Large intestine (tissue), 3 donors: ENCODE data around the gene MSH4. TPM values are rescaled to one million over a fixed set of nuclear protein-coding genes. Genes with fewer than 3 reads are reported as not detected.
"Not testable (repeated sequence)": the region's sequence is repeated elsewhere in the genome, so short reads cannot be mapped to it uniquely, and the experiment has no call there.

Experiments
- DNase-seq, 2 donors: peaks; one replicate each; pipeline versions ENCODE4 v3.0.0 to v3.0.0-alpha.2; 2013
- H3K27ac ChIP-seq: one replicate; pipeline ENCODE4 v1.5.1; 2013; ENCODE audit warnings: low read length
- H3K27me3 ChIP-seq: 2 replicates; pipeline ENCODE4 v1.6.1; 2013; ENCODE audit warnings: low read length; ENCODE audit not compliant: control insufficient read depth, insufficient read depth
- H3K36me3 ChIP-seq: 2 replicates; pipeline ENCODE4 v1.6.1; 2013; ENCODE audit warnings: low read length; ENCODE audit not compliant: control insufficient read depth, insufficient read depth
- H3K4me1 ChIP-seq: one replicate; pipeline ENCODE4 v1.6.1; 2013; ENCODE audit warnings: low read length; ENCODE audit not compliant: control insufficient read depth, insufficient read depth
- H3K4me3 ChIP-seq: one replicate; pipeline ENCODE4 v1.5.1; 2013; ENCODE audit warnings: low read length
- H3K9me3 ChIP-seq: one replicate; pipeline ENCODE4 v1.6.1; 2013; ENCODE audit warnings: mild to moderate bottlenecking, low read depth, low read length, moderate library complexity; ENCODE audit not compliant: control insufficient read depth
- WGBS: methylation state at CpG from one replicate; pipeline ENCODE4 v1.1.5; 2013; ENCODE audit warnings: low lambda C conversion rate; ENCODE audit not compliant: insufficient coverage; 5-methylcytosine and 5-hydroxymethylcytosine counted together
- polyA plus RNA-seq: library from polyadenylated mRNA; unstranded; fragments of 120-200 nt; gene quantifications from one replicate; pipeline ENCODE4 v1.2.1, GENCODE V29; 2013

The MSH4 gene
- polyA plus RNA-seq, 1 donor = 0.24 TPM

DNA sequence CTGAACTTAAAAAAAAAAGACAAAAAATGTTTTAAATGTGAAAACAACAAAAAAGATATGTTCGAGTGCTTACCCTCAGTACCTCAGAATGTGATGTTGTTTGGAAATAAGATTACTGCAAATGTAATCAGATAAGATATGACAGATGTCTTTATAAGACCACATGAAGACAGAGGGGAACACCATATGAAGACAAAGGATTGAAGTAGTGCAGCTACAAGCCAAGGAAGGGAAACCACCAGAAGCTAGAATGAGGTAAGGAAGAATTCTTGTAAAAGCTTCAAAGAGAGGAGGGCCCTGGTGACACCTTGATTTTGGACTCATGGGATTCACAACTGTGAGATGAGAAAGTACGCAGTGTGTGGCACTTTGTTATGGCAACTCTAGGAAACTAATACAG lies 120.2 kb downstream of the MSH4 start:
- Histone ChIP-seq H3K9me3 (no peaks in the 10 kb centered on the region), H3K27ac (no peak overlapping the region), H3K27me3 (no peaks in the 10 kb centered on the region), H3K4me1 (no peaks in the 10 kb centered on the region), H3K4me3 (no peak overlapping the region), H3K36me3 (no peaks in the 10 kb centered on the region)
- WGBS = 100% methylated on average over 2 of the region's 2 CpGs
- no peak for DNase-seq

DNA sequence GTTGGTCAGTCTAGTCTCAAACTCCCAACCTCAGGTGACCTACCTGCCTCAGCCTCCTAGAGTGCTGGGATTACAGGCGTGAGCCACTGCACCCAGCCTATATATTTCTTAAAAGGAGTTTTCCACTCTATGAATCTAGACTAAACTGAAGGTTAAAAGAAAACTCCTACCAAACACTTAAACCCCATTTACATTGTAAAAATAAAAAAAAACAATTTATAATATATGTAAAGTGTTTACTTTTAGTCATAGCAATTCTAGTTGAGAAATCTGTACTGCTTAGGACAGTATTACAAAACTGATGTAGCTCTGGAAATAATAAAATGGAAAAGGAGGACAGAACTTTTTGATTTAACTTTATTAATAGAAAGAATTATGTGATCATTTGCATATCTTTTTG lies 126.0 kb downstream of the MSH4 start:
- no peaks in the 10 kb centered on the region for H3K9me3 ChIP-seq
- no peaks in the 10 kb centered on the region for H3K4me1 ChIP-seq
- WGBS = no CpG with 5 or more reads among the region's 1 CpG
- H3K27ac ChIP-seq = no peak overlapping the region
- H3K4me3 ChIP-seq = no peak overlapping the region
- no peaks in the 10 kb centered on the region for H3K27me3 ChIP-seq
- no peak for DNase-seq
- no peaks in the 10 kb centered on the region for H3K36me3 ChIP-seq

DNA sequence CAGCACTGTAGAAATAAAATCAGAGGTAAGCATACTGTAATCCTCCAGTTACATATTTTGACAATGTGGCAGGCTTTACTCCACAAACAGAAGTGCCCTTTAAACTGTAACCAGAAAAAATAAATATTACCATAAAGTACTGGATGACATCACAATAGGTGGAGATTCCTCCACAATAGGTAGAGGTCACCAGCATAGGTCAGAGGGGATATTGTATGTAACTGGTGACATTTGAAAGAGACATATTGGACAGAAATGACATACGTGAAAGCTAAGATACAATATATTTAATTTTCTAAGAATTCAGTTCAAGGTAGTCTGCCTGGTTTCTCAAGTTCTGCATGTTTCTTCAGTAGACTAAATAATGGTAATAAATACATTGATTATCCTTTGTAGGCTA lies 135.6 kb downstream of the MSH4 start, which contains the start of gene ASB17:
Gene ASB17 (minus strand): TSS at position 101 of the 400 bp plus-strand sequence. CDS start 113 bp downstream, outside the sequence.
- DNase-seq = no peak
- H3K9me3 ChIP-seq = no peaks in the 10 kb centered on the region
- H3K4me1 ChIP-seq = no peaks in the 10 kb centered on the region
- H3K27me3 ChIP-seq = no peaks in the 10 kb centered on the region
- no peak within 1 kb of the TSS for H3K4me3 ChIP-seq
- no peak within 1 kb of the TSS for H3K27ac ChIP-seq
- H3K36me3 ChIP-seq = no peaks in the 10 kb centered on the region
- WGBS = 100% methylated on average over 1 of the region's 1 CpG

DNA sequence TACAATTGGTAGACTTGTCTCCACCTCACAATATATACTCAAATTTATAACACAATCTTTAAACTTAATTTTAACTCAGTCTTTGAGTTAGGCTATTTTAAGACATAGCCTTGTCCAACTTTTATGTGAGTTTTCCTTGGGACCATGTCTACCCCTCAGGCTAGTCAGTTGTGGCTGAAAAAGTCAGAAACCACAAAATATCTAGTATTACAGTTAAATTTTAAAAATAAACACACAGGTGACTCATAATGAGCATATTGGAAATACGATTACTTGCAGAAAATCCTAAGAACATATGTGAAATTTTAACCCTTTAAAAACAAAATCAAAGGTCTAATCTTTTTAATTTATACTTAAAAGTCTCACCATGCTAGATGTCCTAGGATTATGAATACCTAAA lies 140.4 kb downstream of the MSH4 start:
- no peak for DNase-seq
- WGBS = no CpG with 5 or more reads among the region's 1 CpG
- Histone ChIP-seq H3K4me3 (no peak overlapping the region), H3K27ac (no peak overlapping the region), H3K9me3 (no peaks in the 10 kb centered on the region), H3K27me3 (no peaks in the 10 kb centered on the region), H3K4me1 (no peaks in the 10 kb centered on the region), H3K36me3 (no peaks in the 10 kb centered on the region)

DNA sequence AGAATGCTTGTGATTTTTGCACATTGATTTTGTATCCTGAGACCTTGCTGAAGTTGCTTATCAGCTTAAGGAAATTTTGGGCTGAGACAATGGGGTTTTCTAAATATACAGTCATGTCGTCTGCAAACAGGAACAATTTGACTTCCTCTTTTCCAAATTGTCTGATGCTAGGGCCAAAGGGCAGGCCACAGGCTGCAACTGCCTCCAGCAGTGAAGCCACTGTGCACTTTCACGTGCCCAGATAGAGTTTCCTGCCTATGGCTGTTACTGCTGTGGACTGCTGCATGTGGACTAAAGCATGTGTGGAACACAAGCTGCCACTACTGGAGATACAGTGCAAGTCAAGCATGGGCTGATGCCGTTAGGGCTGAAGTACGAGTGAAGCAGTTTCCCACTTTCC lies 146.4 kb downstream of the MSH4 start:
- H3K4me1 ChIP-seq, H3K36me3 ChIP-seq, H3K27me3 ChIP-seq, H3K27ac ChIP-seq, DNase-seq, H3K4me3 ChIP-seq, H3K9me3 ChIP-seq: not testable (repeated sequence)
- WGBS = no CpG with 5 or more reads among the region's 4 CpGs

DNA sequence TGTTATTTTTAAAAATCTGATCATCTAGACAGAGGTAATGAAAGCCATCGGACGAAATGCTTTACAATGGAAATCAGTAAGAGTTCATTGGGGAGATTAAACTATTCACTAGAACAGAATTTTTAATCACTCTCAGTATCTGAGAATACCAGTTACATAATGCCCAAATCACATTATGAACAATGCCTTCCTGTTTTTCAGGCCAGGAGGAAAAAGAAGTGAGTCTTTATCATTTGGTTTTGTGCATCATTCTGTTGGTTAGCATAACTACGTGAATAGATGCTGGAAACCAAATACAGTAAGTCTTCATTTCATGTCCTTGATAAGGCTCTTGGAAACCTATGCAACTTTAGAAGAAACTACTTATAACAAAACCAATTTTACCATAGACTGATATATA lies 153.5 kb downstream of the MSH4 start:
- H3K27me3 ChIP-seq = no peaks in the 10 kb centered on the region
- no peak overlapping the region for H3K4me3 ChIP-seq
- WGBS = no CpG with 5 or more reads among the region's 3 CpGs
- no peak overlapping the region for H3K27ac ChIP-seq
- no peak for DNase-seq
- H3K4me1 ChIP-seq = no peaks in the 10 kb centered on the region
- H3K36me3 ChIP-seq = no peaks in the 10 kb centered on the region
- H3K9me3 ChIP-seq = peaks cover 3% of the 10 kb centered on the region

DNA sequence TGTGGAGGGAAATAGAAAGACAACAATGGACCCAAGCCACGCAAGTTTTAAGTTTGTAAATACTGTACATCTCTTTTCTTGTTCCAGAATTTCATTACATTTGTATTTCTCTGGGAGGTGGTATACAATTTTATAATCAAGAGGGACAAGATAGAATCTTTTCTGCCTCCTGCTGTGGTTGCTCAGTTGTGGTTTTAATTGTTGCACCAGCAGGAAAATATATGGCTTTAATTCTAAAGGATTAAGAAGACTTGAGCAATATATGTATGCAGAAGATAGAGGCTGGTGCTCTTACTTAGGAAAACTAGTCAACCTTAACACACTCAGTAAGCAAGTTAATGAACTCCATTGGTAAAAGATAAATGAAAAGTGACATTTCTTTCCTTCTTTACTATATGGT lies 155.3 kb downstream of the MSH4 start:
- Histone ChIP-seq H3K36me3 (no peaks in the 10 kb centered on the region), H3K4me3 (no peak overlapping the region), H3K27ac (no peak overlapping the region), H3K27me3 (no peaks in the 10 kb centered on the region), H3K4me1 (no peaks in the 10 kb centered on the region), H3K9me3 (no peaks in the 10 kb centered on the region)
- DNase-seq = no peak
- WGBS = 100% methylated on average over 1 of the region's 1 CpG

DNA sequence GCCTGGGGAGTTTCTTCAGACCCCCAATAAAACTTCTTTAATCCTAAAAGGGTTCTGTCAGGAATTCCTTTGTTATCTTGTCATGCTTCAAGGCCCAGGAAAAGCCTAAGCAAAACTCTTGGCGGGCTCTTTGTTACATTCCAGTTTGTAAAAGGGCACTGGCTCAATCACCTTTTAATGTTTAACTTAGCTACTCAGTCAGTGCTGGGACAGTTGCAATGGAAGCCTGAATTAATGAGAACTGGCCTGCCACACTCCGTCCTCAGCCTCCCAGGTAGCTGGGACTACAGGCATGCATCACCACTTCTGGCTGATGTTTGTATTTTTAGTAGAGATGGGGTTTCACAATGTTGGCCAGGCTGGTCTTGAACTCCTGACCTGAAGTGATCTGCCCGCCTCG lies 156.8 kb downstream of the MSH4 start:
- Histone ChIP-seq H3K27ac (no peak overlapping the region), H3K36me3 (no peaks in the 10 kb centered on the region), H3K27me3 (no peaks in the 10 kb centered on the region), H3K4me3 (no peak overlapping the region), H3K4me1 (no peaks in the 10 kb centered on the region), H3K9me3 (no peaks in the 10 kb centered on the region)
- no peak for DNase-seq
- 80% methylated on average over 2 of the region's 4 CpGs for WGBS

DNA sequence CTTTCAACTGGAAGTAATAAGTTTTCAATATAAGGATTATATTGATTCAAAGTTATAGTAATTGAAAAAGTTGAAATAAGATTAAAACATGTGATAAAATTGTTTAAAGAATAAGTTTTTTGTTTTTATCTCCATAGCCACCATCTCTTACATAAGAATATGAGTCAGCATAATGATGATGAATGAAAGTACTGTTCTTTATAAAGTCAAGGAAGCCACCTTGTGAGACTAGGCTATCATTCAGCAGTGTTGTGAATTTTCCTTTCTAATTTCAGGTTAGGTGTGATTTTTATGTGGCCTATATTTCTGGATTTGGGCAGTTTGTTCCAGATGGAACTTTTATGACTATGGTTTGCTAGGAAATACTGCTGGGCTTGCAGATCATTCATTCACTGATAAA lies 157.9 kb downstream of the MSH4 start:
- Histone ChIP-seq H3K36me3 (no peaks in the 10 kb centered on the region), H3K27ac (no peak overlapping the region), H3K4me3 (no peak overlapping the region), H3K27me3 (no peaks in the 10 kb centered on the region), H3K9me3 (no peaks in the 10 kb centered on the region), H3K4me1 (no peaks in the 10 kb centered on the region)
- no peak for DNase-seq

Other genes with a start within 250 kb of the MSH4 start
- gene SLC44A5, start 185.8 kb upstream of the MSH4 start, polyA plus RNA-seq = 3.7 TPM
- 63.0 TPM for gene ACADM, start 72.2 kb upstream of the MSH4 start, polyA plus RNA-seq
- 110 TPM for gene RABGGTB, start 10.6 kb upstream of the MSH4 start, polyA plus RNA-seq
- gene ASB17, start 135.5 kb downstream of the MSH4 start, polyA plus RNA-seq = not detected